HepG2 (cell line): ENCODE measurements around the gene FRMPD2.

ENCODE experiments used
- ATF3 ChIP-seq: sonication (generic); formaldehyde crosslinking; IDR thresholded peaks from 2 replicates; pipeline ENCODE4 v1.4.0; 2020; ENCODE audit warnings: missing genetic modification reagents
- CTCF ChIP-seq: sonication (generic); formaldehyde crosslinking; IDR thresholded peaks from 2 replicates; pipeline ENCODE4 v1.5.0; 2020; ENCODE audit warnings: mild to moderate bottlenecking, missing genetic modification reagents, moderate library complexity
- EP300 ChIP-seq, 3 experiments: sonication (generic) in 1 of 3; formaldehyde crosslinking in 1 of 3; IDR thresholded peaks; 2 replicates each; pipeline versions ENCODE4 v1.5.1 to v1.6.1; 2011 to 2020; ENCODE audit warnings: low read depth in 2 of 3, low read length in 2 of 3, borderline replicate concordance in 1 of 3, improper control_type of control experiment in 1 of 3, mild to moderate bottlenecking in 1 of 3, missing genetic modification reagents in 1 of 3, moderate library complexity in 1 of 3
- MYC ChIP-seq: sonication (generic); formaldehyde crosslinking; IDR thresholded peaks from 2 replicates; pipeline ENCODE4 v1.9.0; 2021; ENCODE audit warnings: missing genetic modification reagents, borderline replicate concordance
- NCOR1 ChIP-seq: fragments of 200-600 bp; sonication (generic); IDR thresholded peaks from 2 replicates; pipeline ENCODE4 v1.7.0; 2017; ENCODE audit warnings: antibody characterized with exemption, low read length, borderline replicate concordance
- PHF5A ChIP-seq: IDR thresholded peaks from one replicate; pipeline ENCODE4 v1.6.1; 2018; ENCODE audit warnings: low read depth, missing genetic modification reagents; ENCODE audit not compliant: unreplicated experiment
- POLR2A ChIP-seq, 2 experiments: IDR thresholded peaks; 2 replicates each; pipeline ENCODE4 v1.6.1; 2011; ENCODE audit warnings: low read depth in 2 of 2, low read length in 2 of 2, mild to moderate bottlenecking in 1 of 2, moderate library complexity in 1 of 2; ENCODE audit not compliant: insufficient read depth in 1 of 2
- RXRA ChIP-seq: sonication (generic); formaldehyde crosslinking; IDR thresholded peaks from 2 replicates; pipeline ENCODE4 v1.5.1; 2020; ENCODE audit warnings: missing genetic modification reagents
- STAT5B ChIP-seq: sonication (generic); formaldehyde crosslinking; IDR thresholded peaks from 2 replicates; pipeline ENCODE4 v1.4.0; 2020; ENCODE audit warnings: missing genetic modification reagents
- ZNF10 ChIP-seq: sonication (generic); formaldehyde crosslinking; IDR thresholded peaks from 2 replicates; pipeline ENCODE4 v1.4.0; 2020; ENCODE audit warnings: mild to moderate bottlenecking, low read depth, missing genetic modification reagents, borderline replicate concordance
- ZSCAN20 ChIP-seq: sonication (generic); formaldehyde crosslinking; IDR thresholded peaks from 2 replicates; pipeline ENCODE4 v1.4.0; 2020; ENCODE audit warnings: missing genetic modification reagents, mild to moderate bottlenecking, borderline replicate concordance

- TF ChIP-seq ZSCAN20 (CRISPR knock-in tag) (no peak), POLR2A (IDR thresholded peaks at IDR 0.05; ENCODE audit: insufficient read depth in 1 of 2, low read depth in 2 of 2, low read length in 2 of 2) (no peak), STAT5B (CRISPR knock-in tag) (no peak), EP300 (IDR thresholded peaks at IDR 0.05; ENCODE audit: low read depth in 2 of 2, low read length in 2 of 2) (no peak), EP300 (CRISPR knock-in tag; IDR thresholded peaks at IDR 0.05; ENCODE audit: borderline replicate concordance) (no peak), ZNF10 (CRISPR knock-in tag) (no peak), CTCF (no peak), ATF3 (CRISPR knock-in tag) (no peak), RXRA (no peak), NCOR1 (no peak), MYC (no peak), PHF5A (CRISPR knock-in tag) (no peak)
Observed at GRCh38 chr10:48224296-48224695, 50.2 kb downstream of the FRMPD2 start.
